ENCODE results near the gene SPARCL1.

Gene SPARCL1

GRCh38 chr4:87553182-87553581 lies 24.0 kb upstream of the SPARCL1 start:
- no peak for TF ChIP-seq CTCF (IDR thresholded peaks at IDR 0.05; ENCODE audit: insufficient read depth, low read length, missing control alignments)
- no peak overlapping the region for H3K4me3 ChIP-seq (ENCODE audit: low read depth, low read length)
- CTCF ChIA-PET: interaction anchor here (1.3 kb wide), 1 partner anchor 12 kb away, joined by 3 read pairs; no protein-coding TSS in a partner anchor
- no peak for DNase-seq (ENCODE audit: low read depth, low spot score)
- POLR2A ChIA-PET: no interaction called here

GRCh38 chr4:87551361-87551760 lies 22.2 kb upstream of the SPARCL1 start:
- H3K4me3 ChIP-seq (ENCODE audit: low read depth, low read length): no peak overlapping the region
- TF ChIP-seq CTCF (IDR thresholded peaks at IDR 0.05; ENCODE audit: insufficient read depth, low read length, missing control alignments): no peak
- CTCF ChIA-PET: no interaction called here
- POLR2A ChIA-PET: no interaction called here
- no peak for DNase-seq (ENCODE audit: low read depth, low spot score)

DNA sequence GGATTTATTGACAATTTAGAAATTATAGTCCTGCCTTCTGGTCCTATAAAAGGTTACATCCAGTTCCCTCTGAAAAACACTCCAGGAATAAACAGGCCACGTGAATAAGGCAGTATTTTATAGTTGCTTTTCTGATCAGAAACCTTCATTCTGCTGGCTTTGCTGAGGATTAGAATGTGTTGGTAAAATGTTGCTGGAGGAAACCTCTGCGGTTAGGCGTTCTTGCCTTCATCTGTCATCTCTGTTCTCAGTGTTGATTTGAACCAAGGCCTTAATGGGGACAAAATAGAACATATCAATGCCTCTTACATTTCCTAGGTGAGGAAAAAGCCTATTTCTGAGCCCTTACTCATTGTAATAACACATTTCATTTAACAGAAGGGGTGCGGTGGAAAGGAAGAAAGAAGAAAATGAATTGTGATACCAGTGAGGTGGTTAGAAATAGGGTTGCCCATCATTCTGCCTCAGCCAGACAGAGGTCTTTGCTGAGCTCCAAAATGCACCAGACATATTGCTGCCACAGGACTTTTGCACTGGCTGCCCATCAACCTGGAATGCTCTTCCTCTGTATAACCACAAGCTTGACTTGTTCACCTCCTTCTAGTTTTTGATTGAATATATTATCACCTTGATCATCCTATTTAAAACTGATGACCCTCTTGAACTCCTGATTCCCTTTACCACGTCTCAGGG lies 18.0 kb upstream of the SPARCL1 start:
- H3K4me3 ChIP-seq (ENCODE audit: low read depth, low read length): no peak overlapping the region
- TF ChIP-seq CTCF (IDR thresholded peaks at IDR 0.05; ENCODE audit: insufficient read depth, low read length, missing control alignments): no peak
- CTCF ChIA-PET: no interaction called here
- DNase-seq (ENCODE audit: low read depth, low spot score): no peak
- POLR2A ChIA-PET: no interaction called here

GRCh38 chr4:87545052-87545451 lies 15.9 kb upstream of the SPARCL1 start:
- TF ChIP-seq CTCF (IDR thresholded peaks at IDR 0.05; ENCODE audit: insufficient read depth, low read length, missing control alignments): no peak
- DNase-seq (ENCODE audit: low read depth, low spot score): no peak
- H3K4me3 ChIP-seq (ENCODE audit: low read depth, low read length): no peak overlapping the region
- CTCF ChIA-PET: interaction anchor here (0.7 to 3.9 kb wide), 12 partner anchors 35 to 320 kb away, joined by 3 to 66 read pairs (median 4); no protein-coding TSS in a partner anchor
- POLR2A ChIA-PET: no interaction called here

DNA sequence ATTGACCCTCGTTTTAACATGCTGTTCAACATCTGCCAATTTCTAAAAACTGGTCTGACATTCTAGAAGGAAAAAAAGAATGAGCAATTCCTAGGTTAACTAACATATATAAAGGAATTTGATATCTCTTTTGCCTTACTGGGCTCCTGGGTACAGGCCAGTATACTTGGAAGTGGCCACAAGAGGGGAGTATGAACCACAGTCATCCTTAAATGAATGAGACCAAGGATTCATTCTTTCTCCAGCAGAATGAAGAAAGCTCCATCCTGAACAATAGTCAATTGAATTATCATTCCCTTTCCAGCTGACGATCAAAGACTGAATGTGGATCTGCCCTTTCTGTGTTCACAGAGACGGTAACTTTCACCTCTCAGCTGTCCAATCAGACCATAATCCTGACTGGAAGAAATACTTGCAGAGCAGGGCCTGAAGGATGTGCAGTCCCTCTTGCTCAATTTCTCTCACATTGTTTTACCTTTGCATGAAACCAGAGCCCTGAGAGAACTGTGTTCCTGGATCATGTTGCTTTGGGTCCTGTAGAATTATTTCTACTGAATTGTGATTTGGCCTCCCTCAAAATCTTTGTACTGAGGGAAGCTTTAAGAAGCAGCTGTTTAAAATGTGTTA lies 14.8 kb upstream of the SPARCL1 start:
- CTCF ChIA-PET: interaction anchor here (0.7 to 3.9 kb wide), 23 partner anchors 8 to 443 kb away, joined by 3 to 66 read pairs (median 4); partner anchors contain the start of genes MEPE and SPARCL1
- no peak for DNase-seq (ENCODE audit: low read depth, low spot score)
- POLR2A ChIA-PET: no interaction called here
- no peak overlapping the region for H3K4me3 ChIP-seq (ENCODE audit: low read depth, low read length)
- peak; percentile 38 for TF ChIP-seq CTCF (IDR thresholded peaks at IDR 0.05; ENCODE audit: insufficient read depth, low read length, missing control alignments)

DNA sequence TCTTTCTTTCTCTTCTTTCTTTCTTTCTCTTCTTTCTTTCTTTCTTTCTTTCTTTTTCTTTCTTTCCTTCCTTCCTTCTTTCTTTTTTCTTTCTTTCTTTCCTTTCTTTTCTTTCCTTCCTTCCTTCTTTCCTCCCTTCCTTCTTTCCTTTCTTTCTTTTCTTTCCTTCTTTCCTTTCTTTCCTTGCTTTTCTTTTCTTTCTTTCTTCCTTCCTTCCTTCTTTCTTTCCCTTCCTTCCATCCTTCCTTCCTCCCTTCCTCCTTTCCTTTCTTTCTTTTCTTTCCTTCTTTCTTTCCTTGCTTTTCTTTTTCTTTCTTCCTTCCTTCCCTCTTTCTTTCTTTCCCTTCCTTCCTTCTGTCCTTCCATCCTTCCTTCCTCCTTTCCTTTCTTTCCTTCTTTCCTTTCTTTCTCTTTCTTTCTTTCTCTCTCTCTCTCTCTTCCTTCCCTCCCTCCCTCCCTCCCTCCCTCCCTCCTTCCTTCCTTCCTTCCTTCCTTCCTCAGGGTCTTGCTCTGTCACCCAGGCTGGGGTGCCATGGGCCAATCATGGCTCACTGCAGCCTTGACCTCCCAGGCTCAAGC lies 13.6 kb upstream of the SPARCL1 start:
- no peak overlapping the region for H3K4me3 ChIP-seq (ENCODE audit: low read depth, low read length)
- CTCF ChIA-PET: interaction anchor here (1.7 to 3.9 kb wide), 4 partner anchors 290 to 310 kb away, joined by 4 to 66 read pairs (median 20); partner anchors contain the start of gene MEPE
- POLR2A ChIA-PET: no interaction called here
- TF ChIP-seq CTCF (IDR thresholded peaks at IDR 0.05; ENCODE audit: insufficient read depth, low read length, missing control alignments): no peak
- DNase-seq (ENCODE audit: low read depth, low spot score): no peak
